Measurements from ENCODE around the gene MAGEB1. TPM values are rescaled to one million over a fixed set of nuclear protein-coding genes. Genes with fewer than 3 reads are reported as not detected.

MAGEB1 gene
- total RNA-seq, 1 donor from 2014 or later, result not detected

GRCh38 chrX:30220661-30221060, 26.3 kb upstream of the MAGEB1 start:
- Mint-ChIP-seq H3K4me1 (no peaks in the 10 kb centered on the region), H3K36me3 (ENCODE audit: low read depth) (no peaks in the 10 kb centered on the region), H3K27me3 (ENCODE audit: low read depth) (no peaks in the 10 kb centered on the region), H3K27ac (ENCODE audit: unreplicated experiment) (no peak overlapping the region), H3K9me3 (peaks cover 3% of the 10 kb centered on the region), H3K4me3 (no peak overlapping the region)
- no peak for TF ChIP-seq CTCF (conservative IDR thresholded peaks at IDR 0.05)
- DNase-seq (ENCODE audit: low read depth, low spot score), result no peak

- Mint-ChIP-seq H3K27ac (ENCODE audit: unreplicated experiment) (peak overlapping the region; percentile 14), H3K36me3 (ENCODE audit: low read depth) (no peaks in the 10 kb centered on the region), H3K4me3 (no peak overlapping the region), H3K4me1 (no peaks in the 10 kb centered on the region), H3K9me3 (no peaks in the 10 kb centered on the region), H3K27me3 (ENCODE audit: low read depth) (no peaks in the 10 kb centered on the region)
- TF ChIP-seq CTCF (conservative IDR thresholded peaks at IDR 0.05), result no peak
- no peak for DNase-seq (ENCODE audit: low read depth, low spot score)
Observed at GRCh38 chrX:30224536-30224935, 22.4 kb upstream of the MAGEB1 start.

GRCh38 chrX:30228526-30228925, 18.4 kb upstream of the MAGEB1 start:
- no peak for TF ChIP-seq CTCF (conservative IDR thresholded peaks at IDR 0.05)
- no peaks in the 10 kb centered on the region for H3K9me3 Mint-ChIP-seq
- no peaks in the 10 kb centered on the region for H3K27me3 Mint-ChIP-seq (ENCODE audit: low read depth)
- no peaks in the 10 kb centered on the region for H3K36me3 Mint-ChIP-seq (ENCODE audit: low read depth)
- DNase-seq (ENCODE audit: low read depth, low spot score), result no peak
- H3K4me1 Mint-ChIP-seq, result no peaks in the 10 kb centered on the region
- no peak overlapping the region for H3K4me3 Mint-ChIP-seq
- no peak overlapping the region for H3K27ac Mint-ChIP-seq (ENCODE audit: unreplicated experiment)

- DNase-seq (ENCODE audit: low read depth, low spot score), result no peak
- H3K36me3 Mint-ChIP-seq (ENCODE audit: low read depth), result no peaks in the 10 kb centered on the region
- H3K9me3 Mint-ChIP-seq, result no peaks in the 10 kb centered on the region
- no peaks in the 10 kb centered on the region for H3K27me3 Mint-ChIP-seq (ENCODE audit: low read depth)
- H3K27ac Mint-ChIP-seq (ENCODE audit: unreplicated experiment), result no peak within 1 kb of the TSS
- TF ChIP-seq CTCF (conservative IDR thresholded peaks at IDR 0.05), result no peak
- H3K4me3 Mint-ChIP-seq, result no peak within 1 kb of the TSS
- no peaks in the 10 kb centered on the region for H3K4me1 Mint-ChIP-seq
Observed at GRCh38 chrX:30230395-30230794, 16.6 kb upstream of the MAGEB1 start, which contains the start of gene MAGEB3. Gene MAGEB3 (plus strand): TSS chrX:30230657. CDS start chrX:30235925, 5,268 bp downstream.

- H3K36me3 Mint-ChIP-seq (ENCODE audit: low read depth), result no peaks in the 10 kb centered on the region
- no peak within 1 kb of the TSS for H3K27ac Mint-ChIP-seq (ENCODE audit: unreplicated experiment)
- H3K4me3 Mint-ChIP-seq, result no peak within 1 kb of the TSS
- DNase-seq (ENCODE audit: low read depth, low spot score), result no peak
- H3K4me1 Mint-ChIP-seq, result no peaks in the 10 kb centered on the region
- H3K27me3 Mint-ChIP-seq (ENCODE audit: low read depth), result no peaks in the 10 kb centered on the region
- no peak for TF ChIP-seq CTCF (conservative IDR thresholded peaks at IDR 0.05)
- no peaks in the 10 kb centered on the region for H3K9me3 Mint-ChIP-seq
Observed at GRCh38 chrX:30241724-30242415, 5.1 kb upstream of the MAGEB1 start, which contains the start of gene MAGEB4. Gene MAGEB4 (plus strand): TSS chrX:30242000. CDS start chrX:30242136, 136 bp downstream.

All from neural crest cell (in vitro differentiated cells).